ENCODE results near the gene TRAPPC5. TPM values are rescaled to one million over a fixed set of nuclear protein-coding genes. Genes with fewer than 3 reads are reported as not detected.
A peak's percentile ranks its signal among the peaks of the same experiment; 100 is the strongest.

Gene TRAPPC5
- total and polyA plus RNA-seq, 10 of the 15 experiments (the other 5 are each of a cell fraction or from before 2014, with no cell fraction given): 4.2 to 210 (median 89.1) TPM

GRCh38 chr19:7652061-7652641 lies 28.5 kb upstream of the TRAPPC5 start (continued):
- TF ChIP-seq ZSCAN29 (IDR thresholded peaks at IDR 0.05) (peak; percentile 89), JUNB (IDR thresholded peaks at IDR 0.05) (no peak), NBN (IDR thresholded peaks at IDR 0.05) (0 out of 2 replicates have a peak, but pooled peaks have one; percentile 48), MXI1 (IDR thresholded peaks at IDR 0.05; ENCODE audit: low read depth, low read length) (0 out of 2 replicates have a peak, but pooled peaks have one; percentile 10), CEBPB (IDR thresholded peaks at IDR 0.05; ENCODE audit: borderline replicate concordance in 1 of 2, low read depth in 2 of 2, low read length in 2 of 2) (peak in 1 of 2 experiments; percentile 56; a peak in 1 of 4 replicates), ZNF207 (IDR thresholded peaks at IDR 0.05; ENCODE audit: borderline replicate concordance) (peak; percentile 58; the same call in 1 of the 2 replicates), IKZF2 (IDR thresholded peaks at IDR 0.05) (peak; percentile 60 to 70; a peak in 3 of 4 replicates), ZNF24 (IDR thresholded peaks at IDR 0.05) (no peak), IRF4 (IDR thresholded peaks at IDR 0.05; ENCODE audit: low read depth, low read length) (peak; percentile 95), SKIL (IDR thresholded peaks at IDR 0.05; ENCODE audit: low read depth, poor library complexity, severe bottlenecking) (peak; percentile 76), CBX5 (IDR thresholded peaks at IDR 0.05; ENCODE audit: low read depth) (0 out of 2 replicates have a peak, but pooled peaks have one; percentile 83), RUNX3 (IDR thresholded peaks at IDR 0.05; ENCODE audit: low read length) (peak; percentile 48; the same call in 1 of the 2 replicates), PKNOX1 (IDR thresholded peaks at IDR 0.05) (no peak; the same call in 1 of the 2 replicates), USF1 (IDR thresholded peaks at IDR 0.05; ENCODE audit: borderline replicate concordance, extremely low read length, insufficient read depth, low read depth, low read length) (no peak)

Data from GM12878 (cell line).